Airway epithelial cell (primary cell): Measurements from ENCODE around the gene MMRN2. TPM values are rescaled to one million over a fixed set of nuclear protein-coding genes. Genes with fewer than 3 reads are reported as not detected.

Source experiments
- total RNA-seq: library from RNA; depleted of rRNA; stranded (reverse); fragments of >200 nt; gene quantifications from 2 replicates; pipeline ENCODE4 v1.2.3, GENCODE V29; 2015

Gene MMRN2
- total RNA-seq: 4.8 and 6.8 TPM in 2 replicates

GRCh38 chr10:86957471-86958115 lies at the start of gene MMRN2:
TSS of gene MMRN2 (minus strand) at chr10:86957615. CDS start at chr10:86957541, 74 bp downstream.

GRCh38 chr10:86968271-86968993 lies 11.0 kb upstream of the MMRN2 start, which contains the start of gene ADIRF:
TSS of gene ADIRF (plus strand) at chr10:86968482. CDS start at chr10:86968545, 63 bp downstream.

DNA sequence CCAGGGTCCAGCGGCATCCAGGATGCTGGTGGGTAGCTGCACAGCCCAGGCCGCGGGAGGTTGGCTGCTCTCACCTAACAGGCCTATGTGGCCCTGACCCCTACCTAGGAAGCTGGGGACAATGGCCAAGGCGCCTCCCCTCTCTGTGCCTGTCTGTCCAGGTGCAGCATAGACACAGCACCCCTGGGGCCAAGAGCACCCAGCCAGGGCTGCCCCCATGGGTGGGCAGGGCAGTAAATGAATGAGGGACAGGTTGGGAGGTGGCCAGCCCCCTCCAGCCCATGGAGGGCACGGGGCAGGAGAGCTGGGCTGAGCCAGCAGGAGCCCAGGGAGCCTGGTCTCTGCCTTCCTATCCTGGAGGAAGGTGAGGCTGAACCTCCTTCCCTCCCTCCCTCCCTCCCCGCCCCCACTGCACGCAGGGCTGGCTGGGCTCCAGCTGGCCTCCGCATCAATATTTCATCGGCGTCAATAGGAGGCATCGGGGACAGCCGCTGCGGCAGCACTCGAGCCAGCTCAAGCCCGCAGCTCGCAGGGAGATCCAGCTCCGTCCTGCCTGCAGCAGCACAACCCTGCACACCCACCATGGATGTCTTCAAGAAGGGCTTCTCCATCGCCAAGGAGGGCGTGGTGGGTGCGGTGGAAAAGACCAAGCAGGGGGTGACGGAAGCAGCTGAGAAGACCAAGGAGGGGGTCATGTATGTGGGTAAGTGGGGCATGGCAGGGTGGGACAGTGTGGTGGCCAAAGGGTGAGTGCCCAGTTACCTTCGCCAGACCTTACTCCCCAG lies 893 bp upstream of the MMRN2 start, which contains the start of gene SNCG:
Gene SNCG, plus strand, starts transcription at position 484 of the 785 bp plus-strand sequence. Its CDS starts 99 bp downstream, at position 583.

Other genes with a start within 250 kb of the MMRN2 start
- gene BMPR1A, start 201.0 kb downstream of the MMRN2 start, total RNA-seq: 19.2 and 29.3 TPM in 2 replicates
- 8.9 and 14.5 TPM in 2 replicates for gene SNCG, start 984 bp upstream of the MMRN2 start, total RNA-seq
- 47.0 and 63.1 TPM in 2 replicates for gene ADIRF, start 10.9 kb upstream of the MMRN2 start, total RNA-seq
- 20.3 and 29.8 TPM in 2 replicates for gene FAM25A, start 62.7 kb upstream of the MMRN2 start, total RNA-seq
- 169 and 182 TPM in 2 replicates for gene GLUD1, start 137.2 kb upstream of the MMRN2 start, total RNA-seq
- gene SHLD2, start 137.6 kb upstream of the MMRN2 start, total RNA-seq: 13.4 and 15.8 TPM in 2 replicates